CD14-positive monocyte (primary cell): ENCODE results near the gene FBXO36. TPM values are rescaled to one million over a fixed set of nuclear protein-coding genes. Genes with fewer than 3 reads are reported as not detected.

ENCODE experiments used
- DNase-seq, 3 donors: peaks; one replicate each; pipeline ENCODE4 v3.0.0-alpha.2; 2011 to 2022
- H2AFZ ChIP-seq: 2 replicates; pipeline ENCODE4 v1.6.0; 2012; ENCODE audit warnings: mild to moderate bottlenecking, low read depth, low read length, inconsistent platforms; ENCODE audit not compliant: insufficient read depth, poor library complexity, severe bottlenecking
- H3K27ac ChIP-seq, 2 donors: 1 replicate in 1 of 2; 2 replicates in 1 of 2; pipeline ENCODE4 v1.5.1; 2012 to 2013; ENCODE audit warnings: low read length in 2 of 2, control low read depth in 1 of 2, inconsistent platforms in 1 of 2, low read depth in 1 of 2, mild to moderate bottlenecking in 1 of 2
- H3K27me3 ChIP-seq, 2 donors: one replicate each; pipeline versions ENCODE4 v1.6.0 to v1.6.1; 2011 to 2013; ENCODE audit warnings: low read length in 2 of 2; ENCODE audit not compliant: control insufficient read depth in 2 of 2, insufficient read depth in 2 of 2
- H3K36me3 ChIP-seq, 2 donors: replicated peaks in 1 of 2; 1 replicate in 1 of 2; 2 replicates in 1 of 2; pipeline versions ENCODE4 v1.5.1 to v1.6.1; 2012 to 2013; ENCODE audit warnings: low read length in 2 of 2, control low read depth in 1 of 2, inconsistent platforms in 1 of 2, mild to moderate bottlenecking in 1 of 2; ENCODE audit not compliant: insufficient read depth in 2 of 2, control insufficient read depth in 1 of 2
- H3K4me1 ChIP-seq, 2 donors: 1 replicate in 1 of 2; 2 replicates in 1 of 2; pipeline versions ENCODE4 v1.5.1 to v1.6.1; 2012 to 2013; ENCODE audit warnings: low read length in 2 of 2, control low read depth in 1 of 2, inconsistent platforms in 1 of 2, mild to moderate bottlenecking in 1 of 2, moderate library complexity in 1 of 2; ENCODE audit not compliant: insufficient read depth in 2 of 2, control insufficient read depth in 1 of 2
- H3K4me2 ChIP-seq: replicated peaks from 2 replicates; pipeline ENCODE3; 2012; ENCODE audit warnings: low read length, moderate library complexity, mild to moderate bottlenecking; ENCODE audit not compliant: poor library complexity, severe bottlenecking; ENCODE audit errors: extremely low read depth
- H3K4me3 ChIP-seq, 3 experiments: fragments of 200-600 bp in 1 of 3; sonication (generic) in 1 of 3; replicated peaks in 1 of 3; 1 replicate in 2 of 3; 2 replicates in 1 of 3; pipeline ENCODE4 v1.5.1; 2011 to 2013; ENCODE audit warnings: low read length in 3 of 3, mild to moderate bottlenecking in 3 of 3, control low read depth in 2 of 3, low read depth in 2 of 3, inconsistent platforms in 1 of 3, moderate library complexity in 1 of 3
- H3K79me2 ChIP-seq: 2 replicates; pipeline ENCODE4 v1.6.0; 2012; ENCODE audit warnings: mild to moderate bottlenecking, control low read depth, inconsistent platforms, low read length, moderate library complexity; ENCODE audit not compliant: insufficient read depth
- H3K9ac ChIP-seq: 2 replicates; pipeline ENCODE4 v1.6.0; 2017; ENCODE audit warnings: low read length, mild to moderate bottlenecking; ENCODE audit not compliant: insufficient read depth, poor library complexity, severe bottlenecking
- H3K9me3 ChIP-seq, 2 donors: replicated peaks in 1 of 2; 1 replicate in 1 of 2; 2 replicates in 1 of 2; pipeline versions ENCODE4 v1.5.1 to v1.6.1; 2012 to 2013; ENCODE audit warnings: low read length in 2 of 2, control low read depth in 1 of 2; ENCODE audit not compliant: control insufficient read depth in 1 of 2, insufficient read depth in 1 of 2
- H4K20me1 ChIP-seq: 2 replicates; pipeline ENCODE4 v1.6.0; 2012; ENCODE audit warnings: mild to moderate bottlenecking, low read length, control low read depth, moderate library complexity; ENCODE audit not compliant: insufficient read depth
- H3K27ac Mint-ChIP-seq, 7 donors: one replicate each; pipeline ENCODE4 v1.8.0; 2020; ENCODE audit warnings: mild to moderate bottlenecking in 7 of 7, mixed read lengths in 7 of 7, moderate library complexity in 6 of 7, inconsistent platforms in 2 of 7
- H3K27me3 Mint-ChIP-seq, 3 donors: one replicate each; pipeline ENCODE4 v1.8.0; 2021 to 2022; ENCODE audit warnings: low read depth in 3 of 3, mild to moderate bottlenecking in 3 of 3, mixed read lengths in 3 of 3, moderate library complexity in 3 of 3, inconsistent platforms in 1 of 3
- H3K36me3 Mint-ChIP-seq, 2 donors: one replicate each; pipeline ENCODE4 v1.8.0; 2020; ENCODE audit warnings: mixed read lengths in 2 of 2, inconsistent platforms in 1 of 2, mild to moderate bottlenecking in 1 of 2
- H3K4me1 Mint-ChIP-seq: one replicate; pipeline ENCODE4 v1.8.0; 2020; ENCODE audit warnings: mild to moderate bottlenecking, mixed read lengths
- H3K4me3 Mint-ChIP-seq, 2 donors: one replicate each; pipeline ENCODE4 v1.8.0; 2020; ENCODE audit warnings: mild to moderate bottlenecking in 2 of 2, mixed read lengths in 2 of 2, moderate library complexity in 1 of 2
- H3K9me3 Mint-ChIP-seq, 7 donors: one replicate each; pipeline ENCODE4 v1.8.0; 2020 to 2022; ENCODE audit warnings: mixed read lengths in 7 of 7, mild to moderate bottlenecking in 6 of 7, moderate library complexity in 6 of 7, inconsistent platforms in 2 of 7
- CTCF ChIP-seq: fragments of 200-600 bp; IDR thresholded peaks from one replicate; pipeline ENCODE4 v1.8.0; 2022; ENCODE audit warnings: antibody characterized with exemption, mild to moderate bottlenecking
- WGBS: methylation state at CpG from one replicate; pipeline ENCODE4 v1.1.5; 2013; ENCODE audit warnings: missing lambda C conversion rate; ENCODE audit not compliant: insufficient coverage; 5-methylcytosine and 5-hydroxymethylcytosine counted together
- intact Hi-C, 2 donors: fragments of 100-400 bp; cut with micrococcal nuclease; formaldehyde crosslinking; loops; one replicate each; pipeline versions ENCODE4 v1.15.0 to v1.15.1; 2023
- polyA plus RNA-seq, 3 donors: library from polyadenylated mRNA; depleted of rRNA in 1 of 3; unstranded in 2 of 3; stranded (reverse) in 1 of 3; fragments of 300-500 nt in 2 of 3; fragments of >200 nt in 1 of 3; fragmentation: Illumina TruSeq in 2 of 3; gene quantifications; 1 replicate in 2 of 3; 2 replicates in 1 of 3; pipeline ENCODE4 v1.2.3, GENCODE V29; 2012 to 2021

The FBXO36 gene
- polyA plus RNA-seq, 3 donors: 0.52 to 0.90 (median 0.72) TPM

- Mint-ChIP-seq H3K27ac (no peak overlapping the region), H3K4me1 (peaks cover 4% of the 10 kb centered on the region), H3K4me3 (no peak overlapping the region), H3K27me3 (peaks cover 0 to 2% (median 0%) of the 10 kb centered on the region in 3 donors), H3K36me3 (no peaks in the 10 kb centered on the region), H3K9me3 (no peaks in the 10 kb centered on the region)
- no peaks in the 10 kb centered on the region for H3K79me2 ChIP-seq
- H3K27me3 ChIP-seq: no peaks in the 10 kb centered on the region
- no peak overlapping the region for H3K4me3 ChIP-seq
- no peak for TF ChIP-seq CTCF
- H3K36me3 ChIP-seq: no peaks in the 10 kb centered on the region
- no peaks in the 10 kb centered on the region for H4K20me1 ChIP-seq
- no peak overlapping the region for H2AFZ ChIP-seq
- no peaks in the 10 kb centered on the region for H3K4me1 ChIP-seq
- no CpG with 5 or more reads among the region's 6 CpGs for WGBS
- no peaks in the 10 kb centered on the region for H3K9me3 ChIP-seq
- H3K4me2 ChIP-seq: no peak overlapping the region
- peak overlapping the region; percentile 4 for H3K9ac ChIP-seq
- intact Hi-C loops: no loop called here
- H3K27ac ChIP-seq: no peak overlapping the region
- DNase-seq: no peak
Measured at GRCh38 chr2:230000118-230000841, 78.0 kb downstream of the FBXO36 start.

- H3K4me1 ChIP-seq: no peaks in the 10 kb centered on the region
- peak overlapping the region in 1 of 2 donors; percentile 57 for H3K4me3 Mint-ChIP-seq
- H3K36me3 Mint-ChIP-seq: no peaks in the 10 kb centered on the region
- no peaks in the 10 kb centered on the region for H4K20me1 ChIP-seq
- H3K4me2 ChIP-seq: peak overlapping the region; percentile 44
- H3K9me3 ChIP-seq: no peaks in the 10 kb centered on the region
- intact Hi-C loops: loop anchor here (2.0 to 5.0 kb wide), 3 partner anchors 149 to 603 kb away; no protein-coding TSS in a partner anchor
- H3K4me1 Mint-ChIP-seq: peaks cover 8% of the 10 kb centered on the region
- H2AFZ ChIP-seq: no peak overlapping the region
- no peak overlapping the region for H3K4me3 ChIP-seq
- no peaks in the 10 kb centered on the region for H3K36me3 ChIP-seq
- no peaks in the 10 kb centered on the region for H3K27me3 Mint-ChIP-seq
- no peaks in the 10 kb centered on the region for H3K27me3 ChIP-seq
- peak overlapping the region in 1 of 7 donors; percentile 46 for H3K27ac Mint-ChIP-seq
- TF ChIP-seq CTCF: peak; percentile 92
- DNase-seq: peak; percentile 44 to 62 (median 59)
- no peak overlapping the region for H3K27ac ChIP-seq
- WGBS: 100% methylated on average over 4 of the region's 12 CpGs
- H3K9ac ChIP-seq: no peak overlapping the region
- no peaks in the 10 kb centered on the region for H3K79me2 ChIP-seq
- H3K9me3 Mint-ChIP-seq: no peaks in the 10 kb centered on the region
Measured at GRCh38 chr2:230007931-230008707, 85.8 kb downstream of the FBXO36 start.
